ENCODE measurements around the gene FUBP1.

Gene FUBP1

GRCh38 chr1:77976433-77977076 is 2.3 kb downstream of the FUBP1 start:
- DNase-seq (ENCODE audit: insufficient read length, low spot score) (no peak), FAIRE-seq (no peak)
- peak; percentile 44; the same call in 1 of the 2 replicates for TF ChIP-seq POLR2A (IDR thresholded peaks at IDR 0.05; ENCODE audit: low read depth, low read length)
- TF ChIP-seq PAX5 (IDR thresholded peaks at IDR 0.05; ENCODE audit: insufficient read depth, low read length, severe bottlenecking) = no peak

GRCh38 chr1:77975907-77976306 is 3.0 kb downstream of the FUBP1 start:
- no peak for DNase-seq (ENCODE audit: insufficient read length, low spot score)
- TF ChIP-seq PAX5 (IDR thresholded peaks at IDR 0.05; ENCODE audit: insufficient read depth, low read length, severe bottlenecking) = no peak
- no peak for TF ChIP-seq TAF1 (IDR thresholded peaks at IDR 0.05; ENCODE audit: low read depth, low read length)
- no peak for TF ChIP-seq POU2F2 (IDR thresholded peaks at IDR 0.05; ENCODE audit: low read depth, low read length)
- TF ChIP-seq POLR2AphosphoS5 (IDR thresholded peaks at IDR 0.05; ENCODE audit: low read depth, low read length) = no peak
- FAIRE-seq = no peak

GRCh38 chr1:77975386-77975785 is 3.5 kb downstream of the FUBP1 start:
- no peak for FAIRE-seq
- no peak for DNase-seq (ENCODE audit: insufficient read length, low spot score)
- TF ChIP-seq POU2F2 (IDR thresholded peaks at IDR 0.05; ENCODE audit: low read depth, low read length) (no peak), TAF1 (IDR thresholded peaks at IDR 0.05; ENCODE audit: low read depth, low read length) (no peak), POLR2AphosphoS5 (IDR thresholded peaks at IDR 0.05; ENCODE audit: low read depth, low read length) (no peak), PAX5 (IDR thresholded peaks at IDR 0.05; ENCODE audit: insufficient read depth, low read length, severe bottlenecking) (no peak), SPI1 (IDR thresholded peaks at IDR 0.05; ENCODE audit: low read depth, low read length) (no peak), POLR2A (IDR thresholded peaks at IDR 0.05; ENCODE audit: low read depth, low read length) (no peak)

- TF ChIP-seq TAF1 (IDR thresholded peaks at IDR 0.05; ENCODE audit: low read depth, low read length) (no peak), PAX5 (IDR thresholded peaks at IDR 0.05; ENCODE audit: insufficient read depth, low read length, severe bottlenecking) (no peak), POLR2A (IDR thresholded peaks at IDR 0.05; ENCODE audit: low read depth, low read length) (no peak), POLR2AphosphoS5 (IDR thresholded peaks at IDR 0.05; ENCODE audit: low read depth, low read length) (no peak)
- FAIRE-seq (no peak), DNase-seq (ENCODE audit: insufficient read length, low spot score) (no peak)
Observed at GRCh38 chr1:77972080-77972479, 6.8 kb downstream of the FUBP1 start.

- DNase-seq (ENCODE audit: insufficient read length, low spot score) = no peak
- no peak for FAIRE-seq
- TF ChIP-seq PAX5 (IDR thresholded peaks at IDR 0.05; ENCODE audit: insufficient read depth, low read length, severe bottlenecking) (no peak), SPI1 (IDR thresholded peaks at IDR 0.05; ENCODE audit: low read depth, low read length) (no peak)
Observed at GRCh38 chr1:77970192-77970591, 8.7 kb downstream of the FUBP1 start.

GRCh38 chr1:77966291-77966690 is 12.6 kb downstream of the FUBP1 start:
- TF ChIP-seq POLR2AphosphoS5 (IDR thresholded peaks at IDR 0.05; ENCODE audit: low read depth, low read length) = no peak
- TF ChIP-seq PAX5 (IDR thresholded peaks at IDR 0.05; ENCODE audit: insufficient read depth, low read length, severe bottlenecking) = no peak
- no peak for TF ChIP-seq TAF1 (IDR thresholded peaks at IDR 0.05; ENCODE audit: low read depth, low read length)
- no peak for TF ChIP-seq SPI1 (IDR thresholded peaks at IDR 0.05; ENCODE audit: low read depth, low read length)
- TF ChIP-seq POLR2A (IDR thresholded peaks at IDR 0.05; ENCODE audit: low read depth, low read length) = no peak
- no peak for TF ChIP-seq POU2F2 (IDR thresholded peaks at IDR 0.05; ENCODE audit: low read depth, low read length)
- DNase-seq (ENCODE audit: insufficient read length, low spot score) = no peak
- FAIRE-seq = peak; percentile 47

- DNase-seq (ENCODE audit: insufficient read length, low spot score) (no peak), FAIRE-seq (no peak)
- no peak for TF ChIP-seq POU2F2 (IDR thresholded peaks at IDR 0.05; ENCODE audit: low read depth, low read length)
- no peak for TF ChIP-seq PAX5 (IDR thresholded peaks at IDR 0.05; ENCODE audit: insufficient read depth, low read length, severe bottlenecking)
- no peak for TF ChIP-seq SPI1 (IDR thresholded peaks at IDR 0.05; ENCODE audit: low read depth, low read length)
- no peak for TF ChIP-seq POLR2A (IDR thresholded peaks at IDR 0.05; ENCODE audit: low read depth, low read length)
- no peak for TF ChIP-seq POLR2AphosphoS5 (IDR thresholded peaks at IDR 0.05; ENCODE audit: low read depth, low read length)
- no peak for TF ChIP-seq TAF1 (IDR thresholded peaks at IDR 0.05; ENCODE audit: low read depth, low read length)
Observed at GRCh38 chr1:77961392-77961791, 17.5 kb downstream of the FUBP1 start.

GRCh38 chr1:77958850-77959249 is 20.0 kb downstream of the FUBP1 start:
- FAIRE-seq = peak; percentile 20
- TF ChIP-seq SPI1 (IDR thresholded peaks at IDR 0.05; ENCODE audit: low read depth, low read length) = no peak
- TF ChIP-seq POLR2AphosphoS5 (IDR thresholded peaks at IDR 0.05; ENCODE audit: low read depth, low read length) = no peak
- no peak for TF ChIP-seq POLR2A (IDR thresholded peaks at IDR 0.05; ENCODE audit: low read depth, low read length)
- no peak for DNase-seq (ENCODE audit: insufficient read length, low spot score)

- FAIRE-seq (peak; percentile 45), DNase-seq (ENCODE audit: insufficient read length, low spot score) (no peak)
- TF ChIP-seq SPI1 (IDR thresholded peaks at IDR 0.05; ENCODE audit: low read depth, low read length) (no peak), PAX5 (IDR thresholded peaks at IDR 0.05; ENCODE audit: insufficient read depth, low read length, severe bottlenecking) (no peak), POLR2A (IDR thresholded peaks at IDR 0.05; ENCODE audit: low read depth, low read length) (0 out of 2 replicates have a peak, but pooled peaks have one; percentile 28), POU2F2 (IDR thresholded peaks at IDR 0.05; ENCODE audit: low read depth, low read length) (no peak), POLR2AphosphoS5 (IDR thresholded peaks at IDR 0.05; ENCODE audit: low read depth, low read length) (no peak), TAF1 (IDR thresholded peaks at IDR 0.05; ENCODE audit: low read depth, low read length) (no peak)
Observed at GRCh38 chr1:77958391-77958790, 20.5 kb downstream of the FUBP1 start.

GRCh38 chr1:77956464-77956863 is 22.4 kb downstream of the FUBP1 start:
- TF ChIP-seq TAF1 (IDR thresholded peaks at IDR 0.05; ENCODE audit: low read depth, low read length) (no peak), PAX5 (IDR thresholded peaks at IDR 0.05; ENCODE audit: insufficient read depth, low read length, severe bottlenecking) (no peak), POLR2A (IDR thresholded peaks at IDR 0.05; ENCODE audit: low read depth, low read length) (no peak), SPI1 (IDR thresholded peaks at IDR 0.05; ENCODE audit: low read depth, low read length) (no peak), POLR2AphosphoS5 (IDR thresholded peaks at IDR 0.05; ENCODE audit: low read depth, low read length) (no peak), POU2F2 (IDR thresholded peaks at IDR 0.05; ENCODE audit: low read depth, low read length) (no peak)
- no peak for DNase-seq (ENCODE audit: insufficient read length, low spot score)
- no peak for FAIRE-seq
